Gastrocnemius medialis (tissue), 4 donors: ENCODE measurements around the gene RSBN1L. TPM values are rescaled to one million over a fixed set of nuclear protein-coding genes. Genes with fewer than 3 reads are reported as not detected.
A peak's percentile ranks its signal among the peaks of the same experiment; 100 is the strongest.
"Not testable (repeated sequence)": the region's sequence is repeated elsewhere in the genome, so short reads cannot be mapped to it uniquely, and the experiment has no call there.

ENCODE experiments used
- ATAC-seq, 2 donors: fragments of 150-250 bp; one replicate each; pipeline ENCODE4 v1.9.1; 2016
- DNase-seq, 2 donors: peaks; one replicate each; pipeline ENCODE4 v3.0.0-alpha.2; 2019
- H3K27ac ChIP-seq, 4 donors: fragments of 200-600 bp; sonication (generic); 1 replicate in 1 of 4; 2 replicates in 3 of 4; pipeline ENCODE4 v1.5.1; 2016 to 2018; ENCODE audit warnings: mild to moderate bottlenecking in 2 of 4, moderate library complexity in 1 of 4
- H3K27me3 ChIP-seq, 3 donors: fragments of 200-600 bp; sonication (generic) in 2 of 3; 1 replicate in 1 of 3; 2 replicates in 2 of 3; pipeline versions ENCODE4 v1.5.1 to v1.6.0; 2016 to 2019; ENCODE audit warnings: mild to moderate bottlenecking in 1 of 3, moderate library complexity in 1 of 3
- H3K36me3 ChIP-seq, 2 donors: fragments of 200-600 bp; sonication (generic) in 1 of 2; one replicate each; pipeline ENCODE4 v1.5.1; 2017 to 2018
- H3K4me1 ChIP-seq, 2 donors: fragments of 200-600 bp; sonication (generic) in 1 of 2; one replicate each; pipeline ENCODE4 v1.5.1; 2016 to 2017; ENCODE audit warnings: mild to moderate bottlenecking in 2 of 2
- H3K4me3 ChIP-seq, 4 donors: fragments of 200-600 bp; sonication (generic) in 3 of 4; 1 replicate in 1 of 4; 2 replicates in 3 of 4; pipeline ENCODE4 v1.5.1; 2016 to 2019; ENCODE audit warnings: mild to moderate bottlenecking in 2 of 4
- H3K9me3 ChIP-seq, 3 donors: fragments of 200-600 bp; sonication (generic) in 2 of 3; 1 replicate in 1 of 3; 2 replicates in 2 of 3; pipeline ENCODE4 v1.5.1; 2016 to 2019
- POLR2A ChIP-seq, 2 donors: fragments of 450-650 bp; IDR thresholded peaks; one replicate each; pipeline ENCODE4 v1.6.1; 2017; ENCODE audit warnings: antibody characterized with exemption in 2 of 2, mild to moderate bottlenecking in 2 of 2, moderate library complexity in 2 of 2
- in situ Hi-C, 4 donors: fragments of 200-750 bp; cut with MboI; loops; one replicate each; pipeline versions ENCODE4 v1.15.0 to v1.8.0; 2017; ENCODE audit warnings: low sequenced_read_pairs in 4 of 4
- intact Hi-C: fragments of 100-400 bp; cut with DNase I; formaldehyde crosslinking; loops from one replicate; pipeline ENCODE4 v1.15.1; 2023; ENCODE audit warnings: low total_unique reads
- total RNA-seq, 4 donors: library from RNA; depleted of rRNA; stranded (reverse); fragments of >200 nt; gene quantifications; one replicate each; pipeline versions ENCODE4 v1.1.0 to v1.2.3, GENCODE V29; 2016
- TF ChIP-seq, protein P1 (sequence below), 5 experiments: fragments of 450-650 bp in 3 of 5; fragments of 200-600 bp in 2 of 5; sonication (generic) in 2 of 5; IDR thresholded peaks in 4 of 5; conservative IDR thresholded peaks in 1 of 5; 1 replicate in 4 of 5; 2 replicates in 1 of 5; pipeline ENCODE4 v1.5.1; 2016 to 2019; ENCODE audit warnings: antibody characterized with exemption in 5 of 5, mild to moderate bottlenecking in 3 of 5, moderate library complexity in 3 of 5

Gene RSBN1L
- total RNA-seq, 4 donors from 2014 or later, result 5.1 to 11.7 (median 8.7) TPM

GRCh38 chr7:77702968-77703472, 6.8 kb downstream of the RSBN1L start:
- Histone ChIP-seq H3K4me1 (peaks cover 23 to 30% of the 10 kb centered on the region in 2 donors), H3K27me3 (no peaks in the 10 kb centered on the region), H3K4me3 (no peak overlapping the region), H3K36me3 (no peaks in the 10 kb centered on the region), H3K9me3 (no peaks in the 10 kb centered on the region), H3K27ac (peak overlapping the region in 1 of 4 donors; percentile 10)
- TF ChIP-seq POLR2A (IDR thresholded peaks at IDR 0.05), result no peak
- TF ChIP-seq, protein P1, sequence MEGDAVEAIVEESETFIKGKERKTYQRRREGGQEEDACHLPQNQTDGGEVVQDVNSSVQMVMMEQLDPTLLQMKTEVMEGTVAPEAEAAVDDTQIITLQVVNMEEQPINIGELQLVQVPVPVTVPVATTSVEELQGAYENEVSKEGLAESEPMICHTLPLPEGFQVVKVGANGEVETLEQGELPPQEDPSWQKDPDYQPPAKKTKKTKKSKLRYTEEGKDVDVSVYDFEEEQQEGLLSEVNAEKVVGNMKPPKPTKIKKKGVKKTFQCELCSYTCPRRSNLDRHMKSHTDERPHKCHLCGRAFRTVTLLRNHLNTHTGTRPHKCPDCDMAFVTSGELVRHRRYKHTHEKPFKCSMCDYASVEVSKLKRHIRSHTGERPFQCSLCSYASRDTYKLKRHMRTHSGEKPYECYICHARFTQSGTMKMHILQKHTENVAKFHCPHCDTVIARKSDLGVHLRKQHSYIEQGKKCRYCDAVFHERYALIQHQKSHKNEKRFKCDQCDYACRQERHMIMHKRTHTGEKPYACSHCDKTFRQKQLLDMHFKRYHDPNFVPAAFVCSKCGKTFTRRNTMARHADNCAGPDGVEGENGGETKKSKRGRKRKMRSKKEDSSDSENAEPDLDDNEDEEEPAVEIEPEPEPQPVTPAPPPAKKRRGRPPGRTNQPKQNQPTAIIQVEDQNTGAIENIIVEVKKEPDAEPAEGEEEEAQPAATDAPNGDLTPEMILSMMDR (IDR thresholded peaks at IDR 0.05 in 4 of 5, conservative IDR thresholded peaks at IDR 0.05 in 1 of 5), result no peak
- ATAC-seq, result no peak
- in situ Hi-C loops (no loop called here), intact Hi-C loops (no loop called here)
- DNase-seq, result no peak

- in situ Hi-C loops, DNase-seq, intact Hi-C loops, H3K27me3 ChIP-seq, H3K27ac ChIP-seq, H3K36me3 ChIP-seq, H3K9me3 ChIP-seq, ATAC-seq, H3K4me3 ChIP-seq: not testable (repeated sequence)
- peaks cover 19 to 24% of the 10 kb centered on the region in 2 donors for H3K4me1 ChIP-seq
Measured at GRCh38 chr7:77703669-77704068, 7.4 kb downstream of the RSBN1L start.

GRCh38 chr7:77707504-77707992, 11.3 kb downstream of the RSBN1L start:
- H3K9me3 ChIP-seq, result no peaks in the 10 kb centered on the region
- no peak for TF ChIP-seq POLR2A (IDR thresholded peaks at IDR 0.05)
- TF ChIP-seq, protein P1 (IDR thresholded peaks at IDR 0.05 in 4 of 5, conservative IDR thresholded peaks at IDR 0.05 in 1 of 5), result no peak
- intact Hi-C loops (no loop called here), in situ Hi-C loops (no loop called here)
- ATAC-seq (no peak), DNase-seq (no peak)
- no peak overlapping the region for H3K27ac ChIP-seq
- no peaks in the 10 kb centered on the region for H3K36me3 ChIP-seq
- H3K4me3 ChIP-seq, result no peak overlapping the region
- no peaks in the 10 kb centered on the region for H3K27me3 ChIP-seq
- peaks cover 15 to 18% of the 10 kb centered on the region in 2 donors for H3K4me1 ChIP-seq

- Histone ChIP-seq H3K36me3 (no peaks in the 10 kb centered on the region), H3K9me3 (no peaks in the 10 kb centered on the region), H3K4me3 (no peak overlapping the region), H3K4me1 (peaks cover 10 to 21% of the 10 kb centered on the region in 2 donors), H3K27ac (peak overlapping the region in 1 of 4 donors; percentile 1), H3K27me3 (no peaks in the 10 kb centered on the region)
- ATAC-seq (no peak), DNase-seq (no peak)
- TF ChIP-seq, protein P1 (IDR thresholded peaks at IDR 0.05 in 4 of 5, conservative IDR thresholded peaks at IDR 0.05 in 1 of 5), result no peak
- no peak for TF ChIP-seq POLR2A (IDR thresholded peaks at IDR 0.05)
- intact Hi-C loops, result no loop called here
- in situ Hi-C loops, result no loop called here
Measured at GRCh38 chr7:77710067-77710466, 13.8 kb downstream of the RSBN1L start.

DNA sequence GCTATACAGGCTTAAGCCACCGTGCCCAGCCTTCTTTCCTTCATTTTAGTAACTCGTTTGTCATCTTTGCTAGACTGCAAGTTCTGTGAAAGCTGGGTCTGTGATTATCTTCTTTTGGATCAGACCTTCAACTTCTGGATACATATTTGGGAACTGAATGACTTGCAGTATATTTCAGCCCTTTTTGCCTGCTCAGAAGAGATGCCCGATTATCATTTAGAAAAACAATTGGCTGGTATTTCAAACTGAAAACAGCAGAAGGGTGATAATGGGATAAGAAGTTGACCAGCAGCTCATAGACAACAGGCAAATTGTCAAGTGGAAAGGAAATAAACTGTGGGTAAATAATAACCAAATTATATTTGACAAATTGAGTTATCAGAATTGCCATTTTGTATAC, 14.6 kb downstream of the RSBN1L start:
- no peaks in the 10 kb centered on the region for H3K9me3 ChIP-seq
- H3K4me1 ChIP-seq, result peaks cover 10 to 21% of the 10 kb centered on the region in 2 donors
- no peak for TF ChIP-seq POLR2A (IDR thresholded peaks at IDR 0.05)
- TF ChIP-seq, protein P1 (IDR thresholded peaks at IDR 0.05 in 4 of 5, conservative IDR thresholded peaks at IDR 0.05 in 1 of 5), result no peak
- intact Hi-C loops (no loop called here), in situ Hi-C loops (no loop called here)
- ATAC-seq (no peak), DNase-seq (no peak)
- no peaks in the 10 kb centered on the region for H3K36me3 ChIP-seq
- H3K4me3 ChIP-seq, result no peak overlapping the region
- peak overlapping the region in 1 of 4 donors; percentile 1 for H3K27ac ChIP-seq
- no peaks in the 10 kb centered on the region for H3K27me3 ChIP-seq
